GM19452 (cell line): ENCODE results near the gene ROPN1L.
"Not testable (repeated sequence)": the region's sequence is repeated elsewhere in the genome, so short reads cannot be mapped to it uniquely, and the experiment has no call there.

Experiments
- ATAC-seq: cut with Tn5 transposase; IDR thresholded peaks from one replicate; pipeline ENCODE4 v1.9.1; 2021; ENCODE audit not compliant: unreplicated experiment

The ROPN1L gene

GRCh38 chr5:10441083-10441991, at the start of gene ROPN1L:
Gene ROPN1L (plus strand): TSS chr5:10441879. CDS start chr5:10442168, 289 bp downstream.
- peak; percentile 98 for ATAC-seq

- not testable (repeated sequence) for ATAC-seq
These were observed 48.9 kb upstream of the ROPN1L start for GRCh38 chr5:10392567-10393328.

- no peak for ATAC-seq
These were observed 48.2 kb upstream of the ROPN1L start for GRCh38 chr5:10393491-10393890.

- ATAC-seq: no peak
These were observed 45.1 kb upstream of the ROPN1L start for GRCh38 chr5:10396552-10396951.

- no peak for ATAC-seq
These were observed 41.8 kb upstream of the ROPN1L start for GRCh38 chr5:10399839-10400238.

GRCh38 chr5:10400411-10400810, 41.3 kb upstream of the ROPN1L start:
- no peak for ATAC-seq

- no peak for ATAC-seq
These were observed 40.8 kb upstream of the ROPN1L start for GRCh38 chr5:10400831-10401230.

- peak; percentile 83 for ATAC-seq
These were observed 40.2 kb upstream of the ROPN1L start for GRCh38 chr5:10401498-10401897.

- no peak for ATAC-seq
These were observed 37.9 kb upstream of the ROPN1L start for GRCh38 chr5:10403829-10404228.

- no peak for ATAC-seq
These were observed 35.0 kb upstream of the ROPN1L start for GRCh38 chr5:10406651-10407050.

- no peak for ATAC-seq
These were observed 32.2 kb upstream of the ROPN1L start for GRCh38 chr5:10409504-10409903.

GRCh38 chr5:10410662-10411061, 31.0 kb upstream of the ROPN1L start:
- ATAC-seq: no peak

GRCh38 chr5:10411336-10411735, 30.3 kb upstream of the ROPN1L start:
- no peak for ATAC-seq

- ATAC-seq: no peak
These were observed 24.8 kb upstream of the ROPN1L start for GRCh38 chr5:10416868-10417267.

GRCh38 chr5:10418654-10419345, 22.9 kb upstream of the ROPN1L start:
- ATAC-seq: peak; percentile 73

GRCh38 chr5:10420468-10420867, 21.2 kb upstream of the ROPN1L start:
- ATAC-seq: no peak

GRCh38 chr5:10420932-10421331, 20.7 kb upstream of the ROPN1L start:
- no peak for ATAC-seq

- no peak for ATAC-seq
These were observed 19.6 kb upstream of the ROPN1L start for GRCh38 chr5:10421896-10422691.

GRCh38 chr5:10423022-10423421, 18.7 kb upstream of the ROPN1L start:
- no peak for ATAC-seq

- ATAC-seq: no peak
These were observed 17.5 kb upstream of the ROPN1L start for GRCh38 chr5:10424124-10424731.
